Gastroesophageal sphincter (tissue), 3 donors: ENCODE results near the gene KHSRP.
A peak's percentile ranks its signal among the peaks of the same experiment; 100 is the strongest.

Experiments
- POLR2A ChIP-seq, 2 donors: fragments of 450-650 bp; IDR thresholded peaks; one replicate each; pipeline ENCODE4 v1.6.1; 2017; ENCODE audit warnings: antibody characterized with exemption in 2 of 2, mild to moderate bottlenecking in 2 of 2, moderate library complexity in 1 of 2
- TF ChIP-seq, protein P1 (sequence below), 4 experiments: fragments of 200-600 bp in 2 of 4; fragments of 450-650 bp in 2 of 4; sonication (generic) in 1 of 4; IDR thresholded peaks; one replicate each; pipeline ENCODE4 v1.5.1; 2017 to 2019; ENCODE audit warnings: antibody characterized with exemption in 4 of 4, mild to moderate bottlenecking in 2 of 4, moderate library complexity in 2 of 4

DNA sequence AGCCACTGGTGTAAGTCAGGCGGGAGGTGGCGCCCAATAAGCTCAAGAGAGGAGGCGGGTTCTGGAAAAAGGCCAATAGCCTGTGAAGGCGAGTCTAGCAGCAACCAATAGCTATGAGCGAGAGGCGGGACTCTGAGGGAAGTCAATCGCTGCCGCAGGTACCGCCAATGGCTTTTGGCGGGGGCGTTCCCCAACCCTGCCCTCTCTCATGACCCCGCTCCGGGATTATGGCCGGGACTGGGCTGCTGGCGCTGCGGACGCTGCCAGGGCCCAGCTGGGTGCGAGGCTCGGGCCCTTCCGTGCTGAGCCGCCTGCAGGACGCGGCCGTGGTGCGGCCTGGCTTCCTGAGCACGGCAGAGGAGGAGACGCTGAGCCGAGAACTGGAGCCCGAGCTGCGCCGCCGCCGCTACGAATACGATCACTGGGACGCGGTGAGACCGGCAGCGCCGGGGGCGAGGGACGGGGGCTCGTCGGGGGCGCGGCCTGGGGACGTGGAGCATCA lies 52.0 kb downstream of the KHSRP start, which contains the start of gene ALKBH7:
- TF ChIP-seq, protein P1, sequence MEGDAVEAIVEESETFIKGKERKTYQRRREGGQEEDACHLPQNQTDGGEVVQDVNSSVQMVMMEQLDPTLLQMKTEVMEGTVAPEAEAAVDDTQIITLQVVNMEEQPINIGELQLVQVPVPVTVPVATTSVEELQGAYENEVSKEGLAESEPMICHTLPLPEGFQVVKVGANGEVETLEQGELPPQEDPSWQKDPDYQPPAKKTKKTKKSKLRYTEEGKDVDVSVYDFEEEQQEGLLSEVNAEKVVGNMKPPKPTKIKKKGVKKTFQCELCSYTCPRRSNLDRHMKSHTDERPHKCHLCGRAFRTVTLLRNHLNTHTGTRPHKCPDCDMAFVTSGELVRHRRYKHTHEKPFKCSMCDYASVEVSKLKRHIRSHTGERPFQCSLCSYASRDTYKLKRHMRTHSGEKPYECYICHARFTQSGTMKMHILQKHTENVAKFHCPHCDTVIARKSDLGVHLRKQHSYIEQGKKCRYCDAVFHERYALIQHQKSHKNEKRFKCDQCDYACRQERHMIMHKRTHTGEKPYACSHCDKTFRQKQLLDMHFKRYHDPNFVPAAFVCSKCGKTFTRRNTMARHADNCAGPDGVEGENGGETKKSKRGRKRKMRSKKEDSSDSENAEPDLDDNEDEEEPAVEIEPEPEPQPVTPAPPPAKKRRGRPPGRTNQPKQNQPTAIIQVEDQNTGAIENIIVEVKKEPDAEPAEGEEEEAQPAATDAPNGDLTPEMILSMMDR (IDR thresholded peaks at IDR 0.05): no peak
- peak; percentile 44 to 57 for TF ChIP-seq POLR2A (IDR thresholded peaks at IDR 0.05)
